CD4-positive, alpha-beta T cell (primary cell): ENCODE measurements around the gene IFT81. TPM values are rescaled to one million over a fixed set of nuclear protein-coding genes. Genes with fewer than 3 reads are reported as not detected.

Experiments used
- ATAC-seq: fragments of 200-7000 bp; cut with Tn5 transposase; one replicate; pipeline ENCODE4 v1.10.0; 2022; ENCODE audit warnings: mild to moderate bottlenecking; ENCODE audit not compliant: poor library complexity
- CTCF ChIA-PET: fragments of 350-600 bp; sonication (Branson Sonifier 250); formaldehyde crosslinking; loops from one replicate; lab custom pipeline; 2021; ENCODE audit warnings: antibody characterized with exemption, inconsistent platforms; lab: Charles Lee
- POLR2A ChIA-PET: fragments of 350-600 bp; sonication (Branson Sonifier 250); formaldehyde crosslinking; loops from one replicate; lab custom pipeline; 2021; ENCODE audit warnings: antibody characterized with exemption, inconsistent platforms; lab: Charles Lee
- DNase-seq, 14 experiments: peaks; one replicate each; pipeline ENCODE4 v3.0.0-alpha.2; 2013 to 2020; ENCODE audit warnings: mixed read lengths in 2 of 14
- H3K27ac ChIP-seq, 2 donors: one replicate each; pipeline versions ENCODE4 v1.5.1 to v1.7.0; 2013; ENCODE audit warnings: low read length in 2 of 2, low read depth in 1 of 2, mild to moderate bottlenecking in 1 of 2
- H3K27me3 ChIP-seq, 2 experiments: 1 replicate in 1 of 2; 2 replicates in 1 of 2; pipeline versions ENCODE4 v1.6.1 to v1.7.0; 2013; ENCODE audit warnings: low read length in 2 of 2, control low read depth in 1 of 2, mild to moderate bottlenecking in 1 of 2, moderate library complexity in 1 of 2; ENCODE audit not compliant: insufficient read depth in 2 of 2, control insufficient read depth in 1 of 2
- H3K36me3 ChIP-seq: one replicate; pipeline ENCODE4 v1.6.1; 2013; ENCODE audit warnings: low read length, control low read depth; ENCODE audit not compliant: insufficient read depth
- H3K4me1 ChIP-seq: one replicate; pipeline ENCODE4 v1.6.1; 2013; ENCODE audit warnings: low read length, control low read depth; ENCODE audit not compliant: insufficient read depth
- H3K4me3 ChIP-seq: one replicate; pipeline ENCODE4 v1.5.1; 2013; ENCODE audit warnings: mild to moderate bottlenecking, low read length, moderate library complexity
- H3K9me3 ChIP-seq, 2 experiments: 1 replicate in 1 of 2; 2 replicates in 1 of 2; pipeline versions ENCODE4 v1.6.1 to v1.7.0; 2013; ENCODE audit warnings: low read length in 2 of 2, mild to moderate bottlenecking in 2 of 2, control low read depth in 1 of 2, moderate library complexity in 1 of 2; ENCODE audit not compliant: control insufficient read depth in 1 of 2, insufficient read depth in 1 of 2
- H3K27ac Mint-ChIP-seq: one replicate; pipeline ENCODE4 v1.8.0; 2020; ENCODE audit warnings: mixed read lengths
- H3K27me3 Mint-ChIP-seq: one replicate; pipeline ENCODE4 v1.8.0; 2021; ENCODE audit warnings: mixed read lengths
- H3K36me3 Mint-ChIP-seq: one replicate; pipeline ENCODE4 v1.8.0; 2021; ENCODE audit warnings: low read depth, mixed read lengths
- H3K4me1 Mint-ChIP-seq: one replicate; pipeline ENCODE4 v1.8.0; 2021; ENCODE audit warnings: low read depth, mixed read lengths
- H3K4me3 Mint-ChIP-seq: one replicate; pipeline ENCODE4 v1.8.0; 2020; ENCODE audit warnings: mild to moderate bottlenecking, mixed read lengths
- H3K9me3 Mint-ChIP-seq: one replicate; pipeline ENCODE4 v1.8.0; 2020; ENCODE audit warnings: mixed read lengths
- intact Hi-C, 2 experiments: fragments of 100-400 bp; cut with DNase I in 1 of 2; cut with micrococcal nuclease in 1 of 2; formaldehyde crosslinking; loops; one replicate each; pipeline versions ENCODE4 v1.15.1 to v1.9.0; 2023 to 2025; cut with DNase I, micrococcal nuclease
- total RNA-seq, 174 experiments: library from RNA in 2 of 174; stranded (reverse) in 2 of 174; gene quantifications; one replicate each; pipeline ENCODE4 v1.2.3 and lab custom pipeline; 2021 to 2026
- TF ChIP-seq, protein P1 (sequence below): fragments of 200-600 bp; IDR thresholded peaks from one replicate; pipeline ENCODE4 v1.8.0; 2022; ENCODE audit warnings: antibody characterized with exemption, mild to moderate bottlenecking

The IFT81 gene
- total RNA-seq, 2 experiments from 2014 or later: 0.41 to 1.1 TPM

DNA sequence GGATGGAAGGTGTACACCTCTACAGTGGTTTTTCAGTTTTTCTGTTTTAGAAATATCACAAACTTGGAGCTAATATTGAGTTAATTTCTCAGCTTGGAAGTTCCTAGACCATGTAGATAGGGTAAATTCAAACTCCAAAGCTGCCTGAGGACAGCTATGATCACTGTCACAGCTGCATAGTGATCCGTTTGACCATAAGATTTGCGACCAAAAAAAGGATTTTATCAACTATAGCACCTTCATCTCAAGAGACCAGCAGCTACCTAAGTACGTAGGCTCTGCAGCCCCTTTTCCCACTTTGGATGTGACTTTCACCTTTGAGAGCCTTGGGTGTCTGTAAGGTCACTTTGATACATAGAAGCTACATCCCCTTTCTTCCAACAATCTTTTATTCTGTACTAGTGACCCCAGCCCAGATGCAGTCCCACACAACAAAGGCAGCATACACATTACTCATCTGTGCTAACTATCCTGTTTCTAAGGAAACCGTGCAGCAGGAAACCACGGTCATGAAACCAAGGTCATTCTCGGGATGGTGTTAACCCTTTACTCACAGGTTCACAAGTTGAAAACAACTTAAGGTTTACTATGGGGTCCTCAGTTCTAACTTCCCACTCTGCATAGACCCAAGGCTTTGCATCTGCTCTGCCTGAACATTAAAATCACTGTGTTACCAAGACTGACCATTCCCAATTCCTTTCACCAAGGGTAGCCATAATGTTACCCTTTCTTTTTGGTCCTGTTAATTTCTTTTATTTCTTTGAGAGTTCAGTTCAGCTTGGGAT is 75.4 kb downstream of the IFT81 start:
- Mint-ChIP-seq H3K9me3 (no peaks in the 10 kb centered on the region), H3K27me3 (no peaks in the 10 kb centered on the region), H3K4me1 (peaks cover 9% of the 10 kb centered on the region), H3K27ac (no peak overlapping the region), H3K4me3 (no peak overlapping the region), H3K36me3 (peaks cover 4% of the 10 kb centered on the region)
- H3K4me1 ChIP-seq: no peaks in the 10 kb centered on the region
- no peaks in the 10 kb centered on the region for H3K36me3 ChIP-seq
- no peak for ATAC-seq
- no peak overlapping the region for H3K4me3 ChIP-seq
- CTCF ChIA-PET: no interaction called here
- no peak for DNase-seq
- H3K27me3 ChIP-seq: no peaks in the 10 kb centered on the region
- POLR2A ChIA-PET: no interaction called here
- no peaks in the 10 kb centered on the region for H3K9me3 ChIP-seq
- intact Hi-C loops: no loop called here
- H3K27ac ChIP-seq: no peak overlapping the region
- TF ChIP-seq, protein P1, sequence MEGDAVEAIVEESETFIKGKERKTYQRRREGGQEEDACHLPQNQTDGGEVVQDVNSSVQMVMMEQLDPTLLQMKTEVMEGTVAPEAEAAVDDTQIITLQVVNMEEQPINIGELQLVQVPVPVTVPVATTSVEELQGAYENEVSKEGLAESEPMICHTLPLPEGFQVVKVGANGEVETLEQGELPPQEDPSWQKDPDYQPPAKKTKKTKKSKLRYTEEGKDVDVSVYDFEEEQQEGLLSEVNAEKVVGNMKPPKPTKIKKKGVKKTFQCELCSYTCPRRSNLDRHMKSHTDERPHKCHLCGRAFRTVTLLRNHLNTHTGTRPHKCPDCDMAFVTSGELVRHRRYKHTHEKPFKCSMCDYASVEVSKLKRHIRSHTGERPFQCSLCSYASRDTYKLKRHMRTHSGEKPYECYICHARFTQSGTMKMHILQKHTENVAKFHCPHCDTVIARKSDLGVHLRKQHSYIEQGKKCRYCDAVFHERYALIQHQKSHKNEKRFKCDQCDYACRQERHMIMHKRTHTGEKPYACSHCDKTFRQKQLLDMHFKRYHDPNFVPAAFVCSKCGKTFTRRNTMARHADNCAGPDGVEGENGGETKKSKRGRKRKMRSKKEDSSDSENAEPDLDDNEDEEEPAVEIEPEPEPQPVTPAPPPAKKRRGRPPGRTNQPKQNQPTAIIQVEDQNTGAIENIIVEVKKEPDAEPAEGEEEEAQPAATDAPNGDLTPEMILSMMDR: no peak

DNA sequence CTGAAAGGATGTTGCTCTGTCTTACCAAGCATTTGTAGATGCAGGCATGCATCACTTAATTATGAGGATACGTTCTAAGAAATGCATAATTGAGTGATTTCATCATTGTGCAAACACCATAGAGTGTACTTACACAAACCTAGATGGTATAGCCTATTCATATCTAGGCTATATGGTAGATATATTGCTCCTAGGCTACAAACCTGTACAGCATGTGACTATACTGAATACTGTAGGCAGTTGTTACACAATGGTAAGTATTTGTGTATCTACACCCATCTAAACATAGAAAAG is 75.9 kb downstream of the IFT81 start:
- ChIA-PET POLR2A (no interaction called here), CTCF (no interaction called here)
- Histone ChIP-seq H3K4me1 (no peaks in the 10 kb centered on the region), H3K27ac (no peak overlapping the region), H3K27me3 (no peaks in the 10 kb centered on the region), H3K36me3 (no peaks in the 10 kb centered on the region), H3K4me3 (no peak overlapping the region), H3K9me3 (no peaks in the 10 kb centered on the region)
- H3K27me3 Mint-ChIP-seq: no peaks in the 10 kb centered on the region
- no peak overlapping the region for H3K4me3 Mint-ChIP-seq
- TF ChIP-seq, protein P1: no peak
- DNase-seq (no peak), ATAC-seq (no peak)
- intact Hi-C loops: no loop called here
- H3K27ac Mint-ChIP-seq: no peak overlapping the region
- H3K36me3 Mint-ChIP-seq: peaks cover 4% of the 10 kb centered on the region
- peaks cover 9% of the 10 kb centered on the region for H3K4me1 Mint-ChIP-seq
- no peaks in the 10 kb centered on the region for H3K9me3 Mint-ChIP-seq

DNA sequence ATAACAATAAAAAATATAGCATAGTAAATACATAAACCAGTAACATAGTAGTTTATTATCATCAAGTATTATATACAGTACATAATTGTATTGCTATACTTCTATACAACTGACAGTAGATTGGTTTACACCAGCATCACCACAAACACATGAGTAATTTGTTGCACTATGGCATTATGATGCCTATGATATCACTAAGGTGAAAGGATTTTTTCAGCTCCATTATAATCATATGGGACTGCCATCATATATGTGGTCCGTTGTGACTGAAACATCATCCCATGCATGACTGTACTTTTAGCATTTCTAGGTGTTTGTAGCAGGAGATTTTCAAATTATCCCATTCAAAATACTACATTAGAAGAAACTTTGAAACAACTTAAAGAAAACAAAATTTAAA is 77.8 kb downstream of the IFT81 start:
- Mint-ChIP-seq H3K36me3 (no peaks in the 10 kb centered on the region), H3K4me1 (peaks cover 9% of the 10 kb centered on the region), H3K27ac (no peak overlapping the region), H3K4me3 (no peak overlapping the region), H3K9me3 (no peaks in the 10 kb centered on the region), H3K27me3 (no peaks in the 10 kb centered on the region)
- H3K4me1 ChIP-seq: no peaks in the 10 kb centered on the region
- H3K4me3 ChIP-seq: no peak overlapping the region
- no peaks in the 10 kb centered on the region for H3K9me3 ChIP-seq
- ChIA-PET CTCF (no interaction called here), POLR2A (no interaction called here)
- TF ChIP-seq, protein P1: no peak
- no peaks in the 10 kb centered on the region for H3K27me3 ChIP-seq
- ATAC-seq (no peak), DNase-seq (no peak)
- intact Hi-C loops: no loop called here
- H3K27ac ChIP-seq: no peak overlapping the region
- H3K36me3 ChIP-seq: no peaks in the 10 kb centered on the region
